H1 (cell line): ENCODE data around the gene C1orf174.

Experiments
- CTCF ChIP-seq, 3 experiments: IDR thresholded peaks; 1 replicate in 2 of 3; 2 replicates in 1 of 3; pipeline versions ENCODE4 v1.5.1 to v1.6.1; 2011; ENCODE audit warnings: low read length in 3 of 3, mild to moderate bottlenecking in 3 of 3, inconsistent platforms in 2 of 3, low read depth in 1 of 3, moderate library complexity in 1 of 3; ENCODE audit not compliant: insufficient read depth in 1 of 3; ENCODE audit errors: control extremely low read depth in 1 of 3
- EGR1 ChIP-seq: IDR thresholded peaks from 2 replicates; pipeline ENCODE4 v1.6.1; 2011; ENCODE audit warnings: low read depth, low read length, borderline replicate concordance
- EZH2 ChIP-seq: fragments of 200-600 bp; sonication (generic); IDR thresholded peaks from 2 replicates; pipeline ENCODE4 v1.7.1; 2012; ENCODE audit warnings: low read depth, mild to moderate bottlenecking, moderate library complexity, low read length, inconsistent platforms; ENCODE audit not compliant: severe bottlenecking
- POLR2AphosphoS5 ChIP-seq: IDR thresholded peaks from 2 replicates; pipeline ENCODE4 v1.6.1; 2011; ENCODE audit warnings: low read depth, low read length
- RAD21 ChIP-seq, 2 experiments: IDR thresholded peaks in 1 of 2; conservative IDR thresholded peaks in 1 of 2; 2 replicates each; pipeline ENCODE4 v1.6.1; 2011; ENCODE audit warnings: low read depth in 2 of 2, low read length in 2 of 2, improper control_type of control experiment in 1 of 2, inconsistent platforms in 1 of 2, mild to moderate bottlenecking in 1 of 2, moderate library complexity in 1 of 2
- RFX5 ChIP-seq: IDR thresholded peaks from 2 replicates; pipeline ENCODE4 v1.6.1; 2011; ENCODE audit warnings: low read depth, low read length, improper control_type of control experiment, borderline replicate concordance
- TAF1 ChIP-seq: IDR thresholded peaks from 2 replicates; pipeline ENCODE4 v1.6.1; 2011; ENCODE audit warnings: mild to moderate bottlenecking, low read depth, low read length
- TBP ChIP-seq: IDR thresholded peaks from 2 replicates; pipeline ENCODE4 v1.6.1; 2011; ENCODE audit warnings: low read depth, low read length, improper control_type of control experiment
- TF ChIP-seq, protein P1 (sequence below): IDR thresholded peaks from 2 replicates; pipeline ENCODE4 v1.6.1; 2011; ENCODE audit warnings: low read depth, mild to moderate bottlenecking, low read length; ENCODE audit not compliant: insufficient read depth

DNA sequence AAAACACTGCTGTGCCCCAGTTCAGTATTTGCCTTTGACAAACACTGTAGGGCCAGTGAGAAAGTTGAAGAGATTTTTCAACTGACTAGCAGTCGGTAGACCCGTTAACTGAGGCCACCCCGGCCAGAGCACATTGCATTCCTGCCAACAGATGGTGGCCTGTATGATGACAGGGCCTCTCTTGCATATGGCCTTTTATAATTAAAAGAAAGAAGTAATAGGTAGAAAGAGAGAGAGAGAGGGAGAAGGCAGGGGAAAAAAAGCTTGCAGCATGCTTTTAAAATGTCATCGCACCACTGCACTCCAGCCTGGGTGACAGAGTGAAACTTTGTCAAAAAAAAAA lies 4.7 kb upstream of the C1orf174 start:
- TF ChIP-seq TBP (no peak), CTCF (IDR thresholded peaks at IDR 0.05; ENCODE audit: control extremely low read depth in 1 of 3, insufficient read depth in 1 of 3, low read depth in 1 of 3, low read length in 3 of 3) (no peak), POLR2AphosphoS5 (no peak), TAF1 (no peak), RAD21 (IDR thresholded peaks at IDR 0.05 in 1 of 2, conservative IDR thresholded peaks at IDR 0.05 in 1 of 2; ENCODE audit: low read depth in 2 of 2, low read length in 2 of 2) (no peak), EZH2 (no peak), EGR1 (no peak), RFX5 (no peak)
- TF ChIP-seq, protein P1, sequence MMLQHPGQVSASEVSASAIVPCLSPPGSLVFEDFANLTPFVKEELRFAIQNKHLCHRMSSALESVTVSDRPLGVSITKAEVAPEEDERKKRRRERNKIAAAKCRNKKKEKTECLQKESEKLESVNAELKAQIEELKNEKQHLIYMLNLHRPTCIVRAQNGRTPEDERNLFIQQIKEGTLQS: no peak
